SK-N-SH treated with all-trans-retinoic acid at 6 μM for 48 hours (cell line): ENCODE results near the gene MAP7.

Experiments used
- ARNTL ChIP-seq: fragments of 450-650 bp; formaldehyde crosslinking; IDR thresholded peaks from 2 replicates; pipeline ENCODE4 v1.5.0; 2020; ENCODE audit warnings: low read depth, mild to moderate bottlenecking, moderate library complexity, borderline replicate concordance
- CREB5 ChIP-seq: fragments of 250-450 bp; sonication (Bioruptor Pico); IDR thresholded peaks from 2 replicates; pipeline ENCODE4 v1.5.1; 2020; ENCODE audit warnings: low read depth, mild to moderate bottlenecking, moderate library complexity
- CSRNP3 ChIP-seq: fragments of 250-450 bp; sonication (Bioruptor Pico); IDR thresholded peaks from 2 replicates; pipeline ENCODE4 v1.5.1; 2021; ENCODE audit warnings: mild to moderate bottlenecking, moderate library complexity
- ESRRG ChIP-seq: fragments of 250-450 bp; sonication (Bioruptor Pico); IDR thresholded peaks from 2 replicates; pipeline ENCODE4 v1.6.1; 2021; ENCODE audit warnings: mild to moderate bottlenecking
- GLIS3 ChIP-seq: fragments of 250-450 bp; sonication (Bioruptor Pico); IDR thresholded peaks from 2 replicates; pipeline ENCODE4 v1.5.0; 2020; ENCODE audit warnings: mild to moderate bottlenecking, moderate library complexity
- ISL1 ChIP-seq: fragments of 250-450 bp; sonication (Bioruptor Pico); IDR thresholded peaks from 2 replicates; pipeline ENCODE4 v2.1.2; 2022; ENCODE audit warnings: mild to moderate bottlenecking, moderate library complexity
- PATZ1 ChIP-seq: fragments of 250-450 bp; sonication (Bioruptor Pico); IDR thresholded peaks from 2 replicates; pipeline ENCODE4 v1.8.0; 2020; ENCODE audit warnings: mild to moderate bottlenecking, moderate library complexity, borderline replicate concordance
- TCF4 ChIP-seq: fragments of 250-450 bp; sonication (Bioruptor Pico); IDR thresholded peaks from 2 replicates; pipeline ENCODE4 v1.8.0; 2021; ENCODE audit warnings: mild to moderate bottlenecking, moderate library complexity, borderline replicate concordance
- ZFP3 ChIP-seq: fragments of 250-450 bp; sonication (Bioruptor Pico); IDR thresholded peaks from 2 replicates; pipeline ENCODE4 v1.5.0; 2020; ENCODE audit warnings: mild to moderate bottlenecking, moderate library complexity

- TF ChIP-seq ISL1 (CRISPR knock-in tag) (no peak), TCF4 (CRISPR knock-in tag) (no peak), ESRRG (CRISPR knock-in tag) (no peak), PATZ1 (CRISPR knock-in tag) (no peak), ZFP3 (no peak), ARNTL (no peak), CREB5 (no peak), GLIS3 (CRISPR knock-in tag) (no peak), CSRNP3 (no peak)
These were observed 8.8 kb downstream of the MAP7 start for GRCh38 chr6:136541395-136541794.
